ENCODE data around the gene PAK1.
A peak's percentile ranks its signal among the peaks of the same experiment; 100 is the strongest.

Gene PAK1

DNA sequence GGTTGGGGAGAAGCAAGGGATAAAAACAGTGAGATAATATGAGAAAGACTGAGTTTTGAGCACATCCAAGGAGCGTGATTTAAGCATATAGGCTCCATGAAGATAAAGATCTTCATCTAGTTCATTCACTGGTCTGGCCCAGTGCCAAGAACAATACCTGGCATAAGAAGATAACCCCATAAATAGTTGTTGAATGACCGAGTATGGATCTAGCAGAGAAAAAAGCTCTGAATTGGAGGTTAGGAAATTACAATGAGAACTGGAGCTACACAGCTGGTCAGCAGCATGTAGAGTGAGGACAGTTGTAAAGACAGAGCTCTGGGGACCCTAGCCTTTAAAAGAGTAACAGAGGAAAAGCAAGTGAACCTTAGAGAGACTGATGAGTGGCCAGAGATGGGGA is 33.0 kb upstream of the PAK1 start:
- peaks cover 37% of the 10 kb centered on the region for H3K4me1 ChIP-seq
- no peaks in the 10 kb centered on the region for H3K9me3 ChIP-seq
- no peak overlapping the region for H3K4me3 ChIP-seq (ENCODE audit: low read depth, low read length)
- DNase-seq, result peak; percentile 14
- TF ChIP-seq, protein P1, sequence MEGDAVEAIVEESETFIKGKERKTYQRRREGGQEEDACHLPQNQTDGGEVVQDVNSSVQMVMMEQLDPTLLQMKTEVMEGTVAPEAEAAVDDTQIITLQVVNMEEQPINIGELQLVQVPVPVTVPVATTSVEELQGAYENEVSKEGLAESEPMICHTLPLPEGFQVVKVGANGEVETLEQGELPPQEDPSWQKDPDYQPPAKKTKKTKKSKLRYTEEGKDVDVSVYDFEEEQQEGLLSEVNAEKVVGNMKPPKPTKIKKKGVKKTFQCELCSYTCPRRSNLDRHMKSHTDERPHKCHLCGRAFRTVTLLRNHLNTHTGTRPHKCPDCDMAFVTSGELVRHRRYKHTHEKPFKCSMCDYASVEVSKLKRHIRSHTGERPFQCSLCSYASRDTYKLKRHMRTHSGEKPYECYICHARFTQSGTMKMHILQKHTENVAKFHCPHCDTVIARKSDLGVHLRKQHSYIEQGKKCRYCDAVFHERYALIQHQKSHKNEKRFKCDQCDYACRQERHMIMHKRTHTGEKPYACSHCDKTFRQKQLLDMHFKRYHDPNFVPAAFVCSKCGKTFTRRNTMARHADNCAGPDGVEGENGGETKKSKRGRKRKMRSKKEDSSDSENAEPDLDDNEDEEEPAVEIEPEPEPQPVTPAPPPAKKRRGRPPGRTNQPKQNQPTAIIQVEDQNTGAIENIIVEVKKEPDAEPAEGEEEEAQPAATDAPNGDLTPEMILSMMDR (IDR thresholded peaks at IDR 0.05; ENCODE audit: low read depth, low read length), result no peak
- no peaks in the 10 kb centered on the region for H3K27me3 ChIP-seq
- H3K36me3 ChIP-seq, result no peaks in the 10 kb centered on the region

DNA sequence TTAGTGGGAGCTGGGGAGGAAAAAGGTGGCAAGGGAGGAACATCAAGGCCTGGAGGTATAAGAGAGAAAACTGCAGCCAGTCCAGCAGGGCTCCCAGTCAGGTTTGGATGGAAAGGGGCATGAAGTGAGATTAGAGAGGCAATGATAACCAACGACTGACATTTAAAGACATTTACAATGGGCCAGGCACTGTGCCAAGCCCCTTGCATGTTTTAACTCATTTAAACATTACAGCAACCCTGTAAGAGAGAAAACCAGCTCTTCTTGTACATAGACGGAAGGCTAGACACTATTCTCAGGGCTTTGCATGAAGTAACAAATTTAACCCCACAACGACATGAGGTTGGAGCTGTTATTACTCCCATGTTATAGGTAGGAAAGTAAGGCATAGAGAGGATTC is 32.1 kb upstream of the PAK1 start:
- Histone ChIP-seq H3K36me3 (no peaks in the 10 kb centered on the region), H3K4me1 (peaks cover 43% of the 10 kb centered on the region)
- peak; percentile 69 for DNase-seq

DNA sequence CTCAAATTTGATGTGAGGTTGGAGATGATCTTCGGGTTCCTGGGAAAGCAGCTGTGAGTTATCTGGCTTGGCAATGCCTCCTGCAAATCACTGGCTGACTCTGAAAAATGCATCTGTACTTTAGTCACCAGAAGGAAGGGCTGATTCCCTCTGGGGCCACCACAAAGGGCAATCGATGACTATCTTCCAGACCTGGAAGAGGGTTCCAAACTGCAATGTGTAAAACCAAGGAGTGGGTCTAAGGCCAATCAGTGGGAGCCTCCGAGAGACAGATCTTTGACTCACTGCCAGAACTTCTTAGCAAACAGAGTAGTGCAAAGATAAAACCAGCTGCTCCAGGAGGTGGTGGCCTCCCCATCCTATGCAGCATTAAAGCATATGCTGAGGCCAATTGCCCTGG is 29.1 kb upstream of the PAK1 start:
- H3K27me3 ChIP-seq, result no peaks in the 10 kb centered on the region
- peaks cover 43% of the 10 kb centered on the region for H3K4me1 ChIP-seq
- TF ChIP-seq, protein P1 (IDR thresholded peaks at IDR 0.05; ENCODE audit: low read depth, low read length), result no peak
- no peak overlapping the region for H3K4me3 ChIP-seq (ENCODE audit: low read depth, low read length)
- no peaks in the 10 kb centered on the region for H3K9me3 ChIP-seq
- H3K36me3 ChIP-seq, result no peaks in the 10 kb centered on the region
- DNase-seq, result peak; percentile 87

More for the DNA sequence above, 32.1 kb upstream of the PAK1 start:
- Histone ChIP-seq H3K9me3 (no peaks in the 10 kb centered on the region), H3K27me3 (no peaks in the 10 kb centered on the region), H3K4me3 (ENCODE audit: low read depth, low read length) (no peak overlapping the region)
- TF ChIP-seq, protein P1 (IDR thresholded peaks at IDR 0.05; ENCODE audit: low read depth, low read length), result no peak

DNA sequence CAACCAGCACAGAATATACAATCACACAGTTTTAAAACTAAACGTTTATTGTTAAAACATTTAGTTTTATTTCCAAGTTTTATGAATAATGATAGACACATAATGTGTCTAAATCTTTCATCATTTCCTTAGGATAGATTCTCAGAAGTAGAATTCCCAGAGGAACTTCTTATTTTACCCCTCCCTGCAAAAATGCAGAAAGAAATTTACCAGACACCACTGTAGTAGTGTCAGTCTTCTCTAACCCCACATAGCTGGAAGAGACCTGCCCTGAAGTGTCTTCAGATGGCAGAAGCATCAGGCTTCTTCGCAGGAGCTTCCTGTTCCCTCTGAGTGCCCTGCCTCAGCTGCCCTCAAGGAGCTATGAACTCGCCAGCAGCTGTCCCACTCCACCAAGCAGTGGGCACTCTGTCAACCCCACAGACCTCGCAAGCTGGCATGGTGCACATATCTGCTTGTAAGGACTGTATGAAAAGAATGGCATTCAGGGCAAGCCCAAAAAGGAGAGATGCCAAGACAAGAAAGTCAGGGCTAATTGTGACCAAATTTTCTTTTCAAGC is 28.5 kb upstream of the PAK1 start:
- Histone ChIP-seq H3K36me3 (no peaks in the 10 kb centered on the region), H3K4me3 (ENCODE audit: low read depth, low read length) (no peak overlapping the region), H3K4me1 (peaks cover 43% of the 10 kb centered on the region), H3K27me3 (no peaks in the 10 kb centered on the region), H3K9me3 (no peaks in the 10 kb centered on the region)
- TF ChIP-seq, protein P1 (IDR thresholded peaks at IDR 0.05; ENCODE audit: low read depth, low read length), result no peak
- DNase-seq, result no peak

DNA sequence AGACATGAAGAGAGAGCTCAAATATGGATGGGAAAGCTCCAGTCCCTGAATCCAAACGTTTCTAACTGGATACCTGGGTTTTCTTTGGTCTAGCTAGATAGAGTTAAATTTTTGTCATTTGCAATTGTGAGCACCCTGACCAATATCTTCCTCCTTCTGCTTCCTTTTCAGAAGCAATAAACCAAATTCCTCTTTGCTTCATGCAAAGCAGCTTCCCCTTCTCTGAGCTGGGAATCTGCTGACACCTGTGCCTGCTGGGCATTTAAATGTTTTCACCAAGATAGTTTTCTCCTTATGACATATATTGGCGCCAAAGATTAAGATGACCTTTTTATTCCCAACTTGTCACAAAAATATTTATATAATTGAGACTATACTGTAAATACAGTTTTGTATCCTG is 27.9 kb upstream of the PAK1 start:
- Histone ChIP-seq H3K27me3 (no peaks in the 10 kb centered on the region), H3K9me3 (no peaks in the 10 kb centered on the region), H3K36me3 (no peaks in the 10 kb centered on the region), H3K4me1 (peaks cover 38% of the 10 kb centered on the region), H3K4me3 (ENCODE audit: low read depth, low read length) (no peak overlapping the region)
- no peak for DNase-seq
- TF ChIP-seq, protein P1 (IDR thresholded peaks at IDR 0.05; ENCODE audit: low read depth, low read length), result no peak

DNA sequence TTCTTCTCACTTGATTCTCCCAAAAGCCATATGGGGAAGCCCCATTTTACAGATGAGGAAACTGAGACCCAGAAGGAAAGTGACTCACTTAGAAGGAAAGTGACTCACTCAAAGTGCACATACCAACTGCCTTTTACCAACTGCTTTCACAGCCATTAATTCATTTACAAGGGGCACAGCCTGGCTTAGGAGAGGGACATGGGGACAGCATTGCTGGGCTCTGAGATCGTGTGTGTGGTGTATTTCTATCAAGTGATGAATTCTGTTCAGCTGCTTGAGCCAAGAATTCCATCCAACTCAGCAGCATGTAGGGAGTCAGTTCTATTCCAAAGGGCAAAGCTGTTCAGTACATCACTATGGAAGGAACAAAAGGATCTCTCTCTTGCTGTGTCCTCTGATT is 23.5 kb upstream of the PAK1 start:
- peaks cover 9% of the 10 kb centered on the region for H3K4me1 ChIP-seq
- H3K27me3 ChIP-seq, result no peaks in the 10 kb centered on the region
- no peak for DNase-seq
- no peak overlapping the region for H3K4me3 ChIP-seq (ENCODE audit: low read depth, low read length)
- TF ChIP-seq, protein P1 (IDR thresholded peaks at IDR 0.05; ENCODE audit: low read depth, low read length), result no peak
- no peaks in the 10 kb centered on the region for H3K36me3 ChIP-seq
- H3K9me3 ChIP-seq, result no peaks in the 10 kb centered on the region

Data from BE2C (cell line).